GM12874 (cell line): Measurements from ENCODE around the gene CRNKL1.

Experiments used
- TF ChIP-seq, protein P1 (sequence below): IDR thresholded peaks from 2 replicates; pipeline ENCODE4 v1.5.1; 2011; ENCODE audit warnings: low read depth, mild to moderate bottlenecking, control low read depth, low read length, moderate library complexity; ENCODE audit not compliant: insufficient read depth

The CRNKL1 gene

DNA sequence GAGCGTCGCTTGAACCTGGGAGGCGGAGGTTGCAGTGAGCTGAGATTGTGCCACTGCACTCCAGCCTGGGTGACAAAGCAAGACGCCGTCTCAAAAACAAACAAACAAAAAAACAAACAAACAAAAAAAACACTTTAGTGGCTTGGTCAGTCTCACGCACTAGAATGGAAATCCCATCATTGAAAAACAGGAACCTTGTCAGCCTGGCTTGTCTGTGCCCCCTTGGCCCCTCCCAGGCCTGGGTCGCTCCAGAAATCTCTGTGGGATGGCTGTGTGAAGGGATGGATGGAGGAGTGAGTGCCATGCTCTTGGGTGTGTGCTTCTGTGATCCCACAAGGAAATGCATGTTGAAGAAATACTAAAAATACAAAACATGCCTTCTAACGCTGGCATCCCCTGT is 56.0 kb downstream of the CRNKL1 start:
- TF ChIP-seq, protein P1, sequence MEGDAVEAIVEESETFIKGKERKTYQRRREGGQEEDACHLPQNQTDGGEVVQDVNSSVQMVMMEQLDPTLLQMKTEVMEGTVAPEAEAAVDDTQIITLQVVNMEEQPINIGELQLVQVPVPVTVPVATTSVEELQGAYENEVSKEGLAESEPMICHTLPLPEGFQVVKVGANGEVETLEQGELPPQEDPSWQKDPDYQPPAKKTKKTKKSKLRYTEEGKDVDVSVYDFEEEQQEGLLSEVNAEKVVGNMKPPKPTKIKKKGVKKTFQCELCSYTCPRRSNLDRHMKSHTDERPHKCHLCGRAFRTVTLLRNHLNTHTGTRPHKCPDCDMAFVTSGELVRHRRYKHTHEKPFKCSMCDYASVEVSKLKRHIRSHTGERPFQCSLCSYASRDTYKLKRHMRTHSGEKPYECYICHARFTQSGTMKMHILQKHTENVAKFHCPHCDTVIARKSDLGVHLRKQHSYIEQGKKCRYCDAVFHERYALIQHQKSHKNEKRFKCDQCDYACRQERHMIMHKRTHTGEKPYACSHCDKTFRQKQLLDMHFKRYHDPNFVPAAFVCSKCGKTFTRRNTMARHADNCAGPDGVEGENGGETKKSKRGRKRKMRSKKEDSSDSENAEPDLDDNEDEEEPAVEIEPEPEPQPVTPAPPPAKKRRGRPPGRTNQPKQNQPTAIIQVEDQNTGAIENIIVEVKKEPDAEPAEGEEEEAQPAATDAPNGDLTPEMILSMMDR: no peak

DNA sequence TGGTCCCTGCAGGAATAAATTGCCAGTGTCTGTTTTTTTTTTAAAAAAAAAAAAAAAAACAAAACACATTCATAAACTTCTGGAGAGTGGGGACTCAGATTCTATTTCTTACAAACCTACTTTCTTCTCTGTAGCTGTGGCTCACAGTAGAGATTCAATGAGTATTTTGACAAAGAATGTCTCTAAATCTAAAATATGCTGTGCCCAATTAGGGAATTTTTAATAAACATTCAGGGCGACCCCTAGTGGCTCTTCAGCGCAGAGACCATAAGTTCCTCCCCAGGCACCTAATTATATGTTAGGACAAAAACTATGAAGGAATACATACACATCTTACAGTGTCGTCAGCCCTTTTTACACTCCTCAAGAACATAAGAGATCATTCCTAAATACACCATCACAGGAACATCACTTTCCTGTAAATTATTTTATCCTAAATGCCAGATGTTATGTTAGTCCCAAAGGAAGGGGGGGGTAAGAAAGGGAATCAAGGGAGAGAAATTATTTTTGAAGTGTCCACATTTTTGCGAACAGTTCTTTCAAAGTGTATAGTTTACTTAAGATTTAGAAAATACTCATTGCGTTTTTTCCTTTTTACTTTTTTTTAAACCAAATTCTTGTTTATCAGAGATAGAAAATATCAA is 56.9 kb downstream of the CRNKL1 start:
- TF ChIP-seq, protein P1: peak; percentile 64

DNA sequence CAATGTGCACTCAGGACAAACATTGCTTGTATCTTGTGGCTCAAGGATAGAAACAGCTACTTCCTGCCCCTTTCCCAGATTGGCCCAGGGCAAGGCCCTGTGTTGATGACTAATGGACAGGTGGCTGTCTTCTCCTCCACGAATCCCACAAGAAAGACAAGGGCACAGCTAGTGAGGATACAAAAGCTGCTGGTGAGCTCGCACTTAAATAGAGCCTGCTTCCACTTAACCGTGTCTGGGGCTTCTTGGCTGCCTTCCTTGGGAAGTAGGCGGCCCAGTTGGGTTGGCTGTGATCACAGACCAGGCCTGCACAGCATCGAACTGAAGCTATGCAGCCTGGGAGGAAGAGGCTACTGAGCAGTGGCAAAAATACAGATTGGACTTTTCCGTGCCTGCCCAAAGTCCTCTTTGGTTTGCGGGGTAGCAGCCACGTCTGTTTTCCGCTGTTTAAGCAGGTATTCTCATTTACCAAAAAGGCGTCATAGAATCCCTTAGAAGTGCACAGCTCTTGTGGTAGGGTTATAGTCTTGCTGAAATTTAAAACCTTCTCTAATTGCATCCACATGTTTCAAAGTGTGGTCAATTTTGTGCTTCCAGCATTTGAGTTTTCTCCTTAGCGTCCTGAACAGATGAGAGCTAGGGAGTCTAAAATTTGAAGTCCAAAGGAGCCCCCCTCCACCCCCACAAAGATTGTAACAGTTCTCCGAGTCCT is 58.2 kb downstream of the CRNKL1 start:
- TF ChIP-seq, protein P1: no peak

DNA sequence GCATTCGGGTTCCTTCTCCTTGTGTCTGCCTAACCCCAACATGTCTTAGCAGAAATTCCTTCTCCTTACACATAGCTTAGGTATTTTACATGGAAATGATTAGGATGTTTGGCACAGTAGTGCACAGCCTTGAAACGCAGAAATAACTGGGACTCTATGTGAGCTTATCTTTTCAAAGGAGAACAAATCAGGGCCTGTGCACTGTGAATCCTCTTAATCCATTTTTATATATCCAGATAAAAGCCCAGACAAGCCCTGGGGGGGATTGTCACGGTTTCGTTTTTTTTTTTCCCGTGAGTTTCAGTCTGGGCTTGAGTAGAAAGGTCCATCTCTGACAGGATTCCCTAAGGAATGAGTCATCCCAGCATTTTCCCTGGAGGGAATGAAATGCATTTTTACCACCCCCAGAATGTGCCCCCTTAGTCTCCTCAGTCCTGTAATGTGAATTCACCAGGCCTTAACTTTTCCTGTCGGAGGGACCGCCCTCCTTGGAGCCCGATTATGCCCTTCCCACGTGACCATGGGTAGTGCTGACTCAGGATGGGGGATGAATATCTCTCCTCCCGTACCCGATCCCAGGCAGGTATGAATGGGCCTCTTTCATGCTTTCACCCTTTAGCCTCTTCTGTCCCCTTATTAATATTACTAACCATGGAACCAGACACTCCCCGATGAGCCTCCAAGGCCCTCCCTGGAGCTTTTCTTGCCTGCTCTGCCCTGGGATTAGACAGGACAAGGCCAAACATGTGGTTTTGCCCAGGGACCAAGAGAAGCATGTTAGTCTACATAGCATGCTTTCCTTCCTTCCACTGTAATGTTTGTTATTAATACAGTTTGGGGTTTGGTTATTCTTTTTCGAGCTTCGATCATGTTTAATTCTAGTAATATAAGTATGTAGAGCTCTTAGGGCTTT is 59.0 kb downstream of the CRNKL1 start:
- TF ChIP-seq, protein P1: no peak

DNA sequence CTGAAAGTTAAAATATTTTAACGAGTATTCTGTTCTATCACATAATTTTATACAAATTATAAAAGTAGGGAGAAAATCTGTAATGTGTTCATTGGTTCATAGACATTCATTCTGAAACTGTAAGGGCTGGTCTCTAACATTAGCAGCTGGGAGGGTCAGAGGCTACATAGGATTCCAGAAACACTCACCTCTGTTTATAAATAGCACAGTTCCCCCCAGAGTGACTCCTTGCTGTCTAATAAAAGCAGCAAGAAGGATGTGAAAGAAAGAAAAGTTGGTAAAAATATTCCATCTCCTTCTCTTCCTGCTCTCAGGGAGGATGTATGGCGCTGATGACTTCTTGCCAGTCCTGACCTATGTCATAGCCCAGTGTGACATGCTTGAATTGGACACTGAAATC is 60.4 kb downstream of the CRNKL1 start:
- TF ChIP-seq, protein P1: no peak

GRCh38 chr20:19991308-19991707 is 61.0 kb downstream of the CRNKL1 start:
- TF ChIP-seq, protein P1: no peak

DNA sequence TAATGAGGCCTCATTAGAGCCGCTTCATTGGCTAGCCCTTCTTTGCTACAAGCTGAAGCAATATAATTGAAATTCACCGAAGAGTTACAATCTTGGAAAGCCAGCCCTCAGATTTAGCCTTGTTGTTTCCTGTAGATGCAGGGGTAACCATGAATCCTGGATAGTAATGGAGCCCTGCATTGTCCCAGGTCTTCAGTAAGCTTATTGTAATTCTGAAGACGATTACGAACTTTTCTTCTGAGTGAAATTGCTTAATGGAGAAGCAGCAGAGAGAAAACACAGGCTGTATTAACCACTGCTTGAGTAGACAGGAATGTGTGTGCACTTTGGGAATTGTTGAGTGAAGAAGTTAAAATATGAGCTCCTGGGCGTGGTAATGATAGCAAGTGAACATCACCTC is 61.4 kb downstream of the CRNKL1 start:
- TF ChIP-seq, protein P1: no peak
